HepG2 (cell line): ENCODE data around the gene AMDHD1. TPM values are rescaled to one million over a fixed set of nuclear protein-coding genes. Genes with fewer than 3 reads are reported as not detected.

ENCODE experiments used
- ETV5 ChIP-seq: IDR thresholded peaks from 2 replicates; pipeline ENCODE4 v1.6.1; 2018; ENCODE audit warnings: missing biosample characterization, missing genetic modification reagents, inconsistent platforms, borderline replicate concordance
- FOXP1 ChIP-seq, 2 experiments: fragments of 450-650 bp in 1 of 2; IDR thresholded peaks; 2 replicates each; pipeline ENCODE4 v1.6.1; 2017 to 2018; ENCODE audit warnings: antibody characterized with exemption in 1 of 2
- GLI4 ChIP-seq: sonication (generic); formaldehyde crosslinking; IDR thresholded peaks from 2 replicates; pipeline ENCODE4 v1.5.1; 2020; ENCODE audit warnings: missing genetic modification reagents, mild to moderate bottlenecking, moderate library complexity, borderline replicate concordance
- KLF13 ChIP-seq: sonication (generic); formaldehyde crosslinking; IDR thresholded peaks from 2 replicates; pipeline ENCODE4 v1.4.0; 2020; ENCODE audit warnings: mild to moderate bottlenecking, missing genetic modification reagents
- SETDB1 ChIP-seq: sonication (generic); formaldehyde crosslinking; IDR thresholded peaks from 2 replicates; pipeline ENCODE4 v1.5.1; 2020; ENCODE audit warnings: missing genetic modification reagents, mild to moderate bottlenecking, borderline replicate concordance
- SP140L ChIP-seq: sonication (generic); formaldehyde crosslinking; IDR thresholded peaks from 2 replicates; pipeline ENCODE4 v1.4.0; 2020; ENCODE audit warnings: missing genetic modification reagents, borderline replicate concordance
- ZNF343 ChIP-seq: sonication (generic); formaldehyde crosslinking; IDR thresholded peaks from 2 replicates; pipeline ENCODE4 v1.4.0; 2020; ENCODE audit warnings: mild to moderate bottlenecking, missing genetic modification reagents
- ZNF552 ChIP-seq: sonication (generic); formaldehyde crosslinking; IDR thresholded peaks from 2 replicates; pipeline ENCODE4 v1.9.0; 2022; ENCODE audit warnings: missing genetic modification reagents, mild to moderate bottlenecking, borderline replicate concordance
- ZNF558 ChIP-seq: sonication (generic); formaldehyde crosslinking; IDR thresholded peaks from 2 replicates; pipeline ENCODE4 v1.9.0; 2022; ENCODE audit warnings: mild to moderate bottlenecking, missing genetic modification reagents, borderline replicate concordance
- ZNF772 ChIP-seq: sonication (generic); formaldehyde crosslinking; IDR thresholded peaks from 2 replicates; pipeline ENCODE4 v1.5.0; 2020; ENCODE audit warnings: mild to moderate bottlenecking, missing genetic modification reagents
- ZSCAN31 ChIP-seq: sonication (generic); formaldehyde crosslinking; IDR thresholded peaks from 2 replicates; pipeline ENCODE4 v1.5.0; 2020; ENCODE audit warnings: low read depth, mild to moderate bottlenecking, missing genetic modification reagents
- polyA plus RNA-seq, 8 experiments: library from polyadenylated mRNA; depleted of rRNA in 3 of 8; stranded (reverse) in 7 of 8; unstranded in 1 of 8; fragments of >200 nt; fragmentation: Illumina TruSeq in 4 of 8; extraction: Trizol in 4 of 8; gene quantifications; 2 replicates each; pipeline versions ENCODE4 v1.2.1 to v1.2.3, GENCODE V29; 2011 to 2016; ENCODE audit warnings: low read depth in 4 of 8, missing spikeins in 1 of 8, mixed read lengths in 1 of 8; ENCODE audit not compliant: insufficient read depth in 1 of 8
- total RNA-seq, 5 experiments: library from RNA; depleted of rRNA; stranded (reverse); fragments of >200 nt; fragmentation: Illumina TruSeq; extraction: Trizol; gene quantifications; 2 replicates each; pipeline ENCODE4 v1.2.3, GENCODE V29; 2016; ENCODE audit warnings: low read depth in 1 of 5
- TF ChIP-seq, protein P1 (sequence below): sonication (generic); formaldehyde crosslinking; IDR thresholded peaks from 2 replicates; pipeline ENCODE4 v1.5.0; 2020; ENCODE audit warnings: missing genetic modification reagents
- TF ChIP-seq, protein P2 (sequence below): sonication (generic); formaldehyde crosslinking; IDR thresholded peaks from 2 replicates; pipeline ENCODE4 v1.5.0; 2020; ENCODE audit warnings: missing genetic modification reagents
- TF ChIP-seq, protein P3 (sequence below): sonication (generic); formaldehyde crosslinking; IDR thresholded peaks from 2 replicates; pipeline ENCODE4 v1.4.0; 2020; ENCODE audit warnings: missing genetic modification reagents, low read depth, mild to moderate bottlenecking, borderline replicate concordance
- TF ChIP-seq, protein P4 (sequence below): sonication (generic); formaldehyde crosslinking; IDR thresholded peaks from 2 replicates; pipeline ENCODE4 v1.4.0; 2020; ENCODE audit warnings: low read depth, mild to moderate bottlenecking, missing genetic modification reagents
- TF ChIP-seq, protein P5 (sequence below): sonication (generic); formaldehyde crosslinking; IDR thresholded peaks from 2 replicates; pipeline ENCODE4 v1.9.0; 2022; ENCODE audit warnings: missing genetic modification reagents, mild to moderate bottlenecking, borderline replicate concordance
- TF ChIP-seq, protein P6 (sequence below): sonication (generic); formaldehyde crosslinking; IDR thresholded peaks from 2 replicates; pipeline ENCODE4 v1.5.0; 2020; ENCODE audit warnings: missing genetic modification reagents, mild to moderate bottlenecking, borderline replicate concordance
- TF ChIP-seq, protein P7 (sequence below): IDR thresholded peaks from 2 replicates; pipeline ENCODE4 v1.6.1; 2016; ENCODE audit warnings: low read depth, borderline replicate concordance

Gene AMDHD1
- total and polyA plus RNA-seq, 2 of the 13 experiments (the other 11 are each of a cell fraction or from before 2014, with no cell fraction given), result 6.5 to 29.6 TPM

DNA sequence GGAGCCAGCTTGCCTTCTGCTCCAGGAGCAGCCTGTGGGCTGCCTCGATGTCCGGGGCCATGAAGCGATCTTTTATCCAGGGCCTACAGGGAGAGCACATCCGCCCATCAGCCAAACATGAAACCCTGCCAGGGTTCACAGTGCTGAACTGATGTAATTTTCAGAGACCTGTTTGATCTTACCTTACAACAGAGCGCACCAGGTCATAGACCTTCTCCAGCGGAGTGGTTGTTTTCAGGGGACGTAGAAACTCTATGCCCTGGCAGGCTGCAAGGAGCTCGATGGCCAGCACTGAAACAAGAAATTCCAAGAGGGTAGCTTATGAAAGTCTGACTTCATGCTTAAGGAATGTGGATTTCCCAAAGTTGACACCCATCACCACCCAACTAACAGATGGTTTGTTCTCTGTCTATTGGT lies 33.3 kb downstream of the AMDHD1 start (continued):
- TF ChIP-seq, protein P1, sequence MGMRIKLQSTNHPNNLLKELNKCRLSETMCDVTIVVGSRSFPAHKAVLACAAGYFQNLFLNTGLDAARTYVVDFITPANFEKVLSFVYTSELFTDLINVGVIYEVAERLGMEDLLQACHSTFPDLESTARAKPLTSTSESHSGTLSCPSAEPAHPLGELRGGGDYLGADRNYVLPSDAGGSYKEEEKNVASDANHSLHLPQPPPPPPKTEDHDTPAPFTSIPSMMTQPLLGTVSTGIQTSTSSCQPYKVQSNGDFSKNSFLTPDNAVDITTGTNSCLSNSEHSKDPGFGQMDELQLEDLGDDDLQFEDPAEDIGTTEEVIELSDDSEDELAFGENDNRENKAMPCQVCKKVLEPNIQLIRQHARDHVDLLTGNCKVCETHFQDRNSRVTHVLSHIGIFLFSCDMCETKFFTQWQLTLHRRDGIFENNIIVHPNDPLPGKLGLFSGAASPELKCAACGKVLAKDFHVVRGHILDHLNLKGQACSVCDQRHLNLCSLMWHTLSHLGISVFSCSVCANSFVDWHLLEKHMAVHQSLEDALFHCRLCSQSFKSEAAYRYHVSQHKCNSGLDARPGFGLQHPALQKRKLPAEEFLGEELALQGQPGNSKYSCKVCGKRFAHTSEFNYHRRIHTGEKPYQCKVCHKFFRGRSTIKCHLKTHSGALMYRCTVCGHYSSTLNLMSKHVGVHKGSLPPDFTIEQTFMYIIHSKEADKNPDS (CRISPR knock-in tag), result no peak
- TF ChIP-seq SETDB1 (CRISPR knock-in tag), result no peak
- TF ChIP-seq, protein P2, sequence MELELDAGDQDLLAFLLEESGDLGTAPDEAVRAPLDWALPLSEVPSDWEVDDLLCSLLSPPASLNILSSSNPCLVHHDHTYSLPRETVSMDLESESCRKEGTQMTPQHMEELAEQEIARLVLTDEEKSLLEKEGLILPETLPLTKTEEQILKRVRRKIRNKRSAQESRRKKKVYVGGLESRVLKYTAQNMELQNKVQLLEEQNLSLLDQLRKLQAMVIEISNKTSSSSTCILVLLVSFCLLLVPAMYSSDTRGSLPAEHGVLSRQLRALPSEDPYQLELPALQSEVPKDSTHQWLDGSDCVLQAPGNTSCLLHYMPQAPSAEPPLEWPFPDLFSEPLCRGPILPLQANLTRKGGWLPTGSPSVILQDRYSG (CRISPR knock-in tag), result no peak
- TF ChIP-seq, protein P3, sequence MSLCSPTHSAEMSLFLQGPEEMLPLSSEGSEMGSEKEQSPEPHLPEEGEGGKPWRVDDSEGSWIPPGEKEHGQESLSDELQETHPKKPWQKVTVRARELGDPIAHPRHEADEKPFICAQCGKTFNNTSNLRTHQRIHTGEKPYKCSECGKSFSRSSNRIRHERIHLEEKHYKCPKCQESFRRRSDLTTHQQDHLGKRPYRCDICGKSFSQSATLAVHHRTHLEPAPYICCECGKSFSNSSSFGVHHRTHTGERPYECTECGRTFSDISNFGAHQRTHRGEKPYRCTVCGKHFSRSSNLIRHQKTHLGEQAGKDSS, result no peak
- no peak for TF ChIP-seq KLF13 (CRISPR knock-in tag)
- no peak for TF ChIP-seq ZNF343 (CRISPR knock-in tag)
- TF ChIP-seq ZNF558 (CRISPR knock-in tag), result no peak
- TF ChIP-seq FOXP1 (IDR thresholded peaks at IDR 0.05), result no peak
- peak; percentile 59; the same call in 1 of the 2 replicates for TF ChIP-seq FOXP1 (CRISPR knock-in tag; IDR thresholded peaks at IDR 0.05)
- TF ChIP-seq, protein P4, sequence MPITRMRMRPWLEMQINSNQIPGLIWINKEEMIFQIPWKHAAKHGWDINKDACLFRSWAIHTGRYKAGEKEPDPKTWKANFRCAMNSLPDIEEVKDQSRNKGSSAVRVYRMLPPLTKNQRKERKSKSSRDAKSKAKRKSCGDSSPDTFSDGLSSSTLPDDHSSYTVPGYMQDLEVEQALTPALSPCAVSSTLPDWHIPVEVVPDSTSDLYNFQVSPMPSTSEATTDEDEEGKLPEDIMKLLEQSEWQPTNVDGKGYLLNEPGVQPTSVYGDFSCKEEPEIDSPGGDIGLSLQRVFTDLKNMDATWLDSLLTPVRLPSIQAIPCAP (CRISPR knock-in tag), result no peak
- TF ChIP-seq ZNF552, result no peak
- TF ChIP-seq GLI4 (CRISPR knock-in tag), result no peak
- TF ChIP-seq SP140L (CRISPR knock-in tag), result no peak
- no peak for TF ChIP-seq ZSCAN31 (CRISPR knock-in tag)
- TF ChIP-seq, protein P5, sequence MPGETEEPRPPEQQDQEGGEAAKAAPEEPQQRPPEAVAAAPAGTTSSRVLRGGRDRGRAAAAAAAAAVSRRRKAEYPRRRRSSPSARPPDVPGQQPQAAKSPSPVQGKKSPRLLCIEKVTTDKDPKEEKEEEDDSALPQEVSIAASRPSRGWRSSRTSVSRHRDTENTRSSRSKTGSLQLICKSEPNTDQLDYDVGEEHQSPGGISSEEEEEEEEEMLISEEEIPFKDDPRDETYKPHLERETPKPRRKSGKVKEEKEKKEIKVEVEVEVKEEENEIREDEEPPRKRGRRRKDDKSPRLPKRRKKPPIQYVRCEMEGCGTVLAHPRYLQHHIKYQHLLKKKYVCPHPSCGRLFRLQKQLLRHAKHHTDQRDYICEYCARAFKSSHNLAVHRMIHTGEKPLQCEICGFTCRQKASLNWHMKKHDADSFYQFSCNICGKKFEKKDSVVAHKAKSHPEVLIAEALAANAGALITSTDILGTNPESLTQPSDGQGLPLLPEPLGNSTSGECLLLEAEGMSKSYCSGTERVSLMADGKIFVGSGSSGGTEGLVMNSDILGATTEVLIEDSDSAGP (CRISPR knock-in tag), result no peak
- TF ChIP-seq, protein P6, sequence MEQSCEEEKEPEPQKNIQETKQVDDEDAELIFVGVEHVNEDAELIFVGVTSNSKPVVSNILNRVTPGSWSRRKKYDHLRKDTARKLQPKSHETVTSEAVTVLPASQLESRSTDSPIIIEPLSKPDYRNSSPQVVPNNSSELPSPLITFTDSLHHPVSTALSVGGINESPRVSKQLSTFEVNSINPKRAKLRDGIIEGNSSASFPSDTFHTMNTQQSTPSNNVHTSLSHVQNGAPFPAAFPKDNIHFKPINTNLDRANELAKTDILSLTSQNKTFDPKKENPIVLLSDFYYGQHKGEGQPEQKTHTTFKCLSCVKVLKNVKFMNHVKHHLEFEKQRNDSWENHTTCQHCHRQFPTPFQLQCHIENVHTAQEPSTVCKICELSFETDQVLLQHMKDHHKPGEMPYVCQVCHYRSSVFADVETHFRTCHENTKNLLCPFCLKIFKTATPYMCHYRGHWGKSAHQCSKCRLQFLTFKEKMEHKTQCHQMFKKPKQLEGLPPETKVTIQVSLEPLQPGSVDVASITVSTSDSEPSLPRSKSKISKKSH (CRISPR knock-in tag), result no peak
- TF ChIP-seq ZNF772 (CRISPR knock-in tag), result no peak
- TF ChIP-seq, protein P7, sequence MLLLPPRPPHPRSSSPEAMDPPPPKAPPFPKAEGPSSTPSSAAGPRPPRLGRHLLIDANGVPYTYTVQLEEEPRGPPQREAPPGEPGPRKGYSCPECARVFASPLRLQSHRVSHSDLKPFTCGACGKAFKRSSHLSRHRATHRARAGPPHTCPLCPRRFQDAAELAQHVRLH (CRISPR knock-in tag), result no peak
- peak; percentile 81; the same call in 1 of the 2 replicates for TF ChIP-seq ETV5 (CRISPR knock-in tag)
